ENCODE results near the gene CAPZA2. TPM values are rescaled to one million over a fixed set of nuclear protein-coding genes. Genes with fewer than 3 reads are reported as not detected.
A peak's percentile ranks its signal among the peaks of the same experiment; 100 is the strongest.

The CAPZA2 gene
- total RNA-seq, 1 donor from 2014 or later = 231 TPM

GRCh38 chr7:116871061-116871700 is 8.8 kb downstream of the CAPZA2 start:
- TF ChIP-seq, protein P1, sequence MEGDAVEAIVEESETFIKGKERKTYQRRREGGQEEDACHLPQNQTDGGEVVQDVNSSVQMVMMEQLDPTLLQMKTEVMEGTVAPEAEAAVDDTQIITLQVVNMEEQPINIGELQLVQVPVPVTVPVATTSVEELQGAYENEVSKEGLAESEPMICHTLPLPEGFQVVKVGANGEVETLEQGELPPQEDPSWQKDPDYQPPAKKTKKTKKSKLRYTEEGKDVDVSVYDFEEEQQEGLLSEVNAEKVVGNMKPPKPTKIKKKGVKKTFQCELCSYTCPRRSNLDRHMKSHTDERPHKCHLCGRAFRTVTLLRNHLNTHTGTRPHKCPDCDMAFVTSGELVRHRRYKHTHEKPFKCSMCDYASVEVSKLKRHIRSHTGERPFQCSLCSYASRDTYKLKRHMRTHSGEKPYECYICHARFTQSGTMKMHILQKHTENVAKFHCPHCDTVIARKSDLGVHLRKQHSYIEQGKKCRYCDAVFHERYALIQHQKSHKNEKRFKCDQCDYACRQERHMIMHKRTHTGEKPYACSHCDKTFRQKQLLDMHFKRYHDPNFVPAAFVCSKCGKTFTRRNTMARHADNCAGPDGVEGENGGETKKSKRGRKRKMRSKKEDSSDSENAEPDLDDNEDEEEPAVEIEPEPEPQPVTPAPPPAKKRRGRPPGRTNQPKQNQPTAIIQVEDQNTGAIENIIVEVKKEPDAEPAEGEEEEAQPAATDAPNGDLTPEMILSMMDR (IDR thresholded peaks at IDR 0.05) = no peak
- Mint-ChIP-seq H3K4me1 (ENCODE audit: low read depth) (peaks cover 64% of the 10 kb centered on the region), H3K27ac (ENCODE audit: unreplicated experiment) (peak overlapping the region; percentile 62), H3K27me3 (ENCODE audit: low read depth) (no peaks in the 10 kb centered on the region), H3K36me3 (ENCODE audit: low read depth) (no peaks in the 10 kb centered on the region), H3K9me3 (ENCODE audit: low read depth) (no peaks in the 10 kb centered on the region), H3K4me3 (ENCODE audit: unreplicated experiment) (no peak overlapping the region)
- no peak for DNase-seq (ENCODE audit: low spot score)

DNA sequence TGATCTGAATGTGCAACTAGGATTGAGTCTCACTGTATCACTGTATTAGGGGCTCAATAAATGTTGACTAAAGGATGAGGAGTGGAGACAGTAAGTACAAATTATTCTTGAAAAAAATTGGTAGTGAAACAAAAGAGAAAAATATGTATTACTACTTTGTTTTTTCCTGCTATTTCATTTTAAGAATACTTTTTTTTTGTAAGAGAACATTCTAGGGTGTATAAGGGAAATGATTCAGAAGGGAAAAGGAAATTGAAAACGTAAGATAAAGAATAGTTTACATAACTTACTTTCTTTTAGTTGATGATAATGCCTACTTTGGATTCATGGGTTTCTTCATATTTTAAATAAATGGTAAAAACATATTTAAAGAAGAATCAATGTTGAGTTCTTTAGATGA is 9.6 kb downstream of the CAPZA2 start:
- Mint-ChIP-seq H3K4me1 (ENCODE audit: low read depth) (peaks cover 56% of the 10 kb centered on the region), H3K4me3 (ENCODE audit: unreplicated experiment) (no peak overlapping the region), H3K36me3 (ENCODE audit: low read depth) (no peaks in the 10 kb centered on the region), H3K27ac (ENCODE audit: unreplicated experiment) (peak overlapping the region; percentile 62), H3K9me3 (ENCODE audit: low read depth) (no peaks in the 10 kb centered on the region), H3K27me3 (ENCODE audit: low read depth) (no peaks in the 10 kb centered on the region)
- TF ChIP-seq, protein P1 (IDR thresholded peaks at IDR 0.05) = no peak
- DNase-seq (ENCODE audit: low spot score) = no peak

DNA sequence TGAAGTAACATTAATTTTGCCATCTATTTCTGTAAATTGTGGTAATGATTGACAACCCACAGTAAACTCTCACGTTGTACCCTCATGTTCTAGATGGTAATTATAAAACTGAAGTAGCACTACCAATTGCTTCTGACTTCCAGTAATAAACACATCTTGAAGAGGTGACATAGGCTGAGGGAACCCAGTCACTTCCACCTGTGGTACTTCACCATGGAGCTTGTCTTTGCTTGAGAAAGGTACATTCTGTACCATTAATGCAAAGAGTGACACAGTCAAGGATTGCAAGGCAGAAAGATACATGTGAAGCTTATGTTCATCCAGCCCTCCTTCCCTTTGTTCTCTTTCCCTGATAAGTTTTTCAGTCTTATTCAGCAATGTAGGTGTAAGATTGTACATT is 11.2 kb downstream of the CAPZA2 start:
- TF ChIP-seq, protein P1 (IDR thresholded peaks at IDR 0.05) = no peak
- H3K27me3 Mint-ChIP-seq (ENCODE audit: low read depth) = no peaks in the 10 kb centered on the region
- no peak for DNase-seq (ENCODE audit: low spot score)
- no peak overlapping the region for H3K4me3 Mint-ChIP-seq (ENCODE audit: unreplicated experiment)
- no peaks in the 10 kb centered on the region for H3K36me3 Mint-ChIP-seq (ENCODE audit: low read depth)
- H3K27ac Mint-ChIP-seq (ENCODE audit: unreplicated experiment) = no peak overlapping the region
- H3K4me1 Mint-ChIP-seq (ENCODE audit: low read depth) = peaks cover 47% of the 10 kb centered on the region
- no peaks in the 10 kb centered on the region for H3K9me3 Mint-ChIP-seq (ENCODE audit: low read depth)

GRCh38 chr7:116876664-116877442 is 14.5 kb downstream of the CAPZA2 start:
- Mint-ChIP-seq H3K9me3 (ENCODE audit: low read depth) (no peaks in the 10 kb centered on the region), H3K36me3 (ENCODE audit: low read depth) (no peaks in the 10 kb centered on the region), H3K27me3 (ENCODE audit: low read depth) (no peaks in the 10 kb centered on the region), H3K4me3 (ENCODE audit: unreplicated experiment) (no peak overlapping the region), H3K4me1 (ENCODE audit: low read depth) (peaks cover 25% of the 10 kb centered on the region), H3K27ac (ENCODE audit: unreplicated experiment) (no peak overlapping the region)
- TF ChIP-seq, protein P1 (IDR thresholded peaks at IDR 0.05) = no peak
- no peak for DNase-seq (ENCODE audit: low spot score)

GRCh38 chr7:116877443-116878217 is 15.2 kb downstream of the CAPZA2 start:
- Mint-ChIP-seq H3K4me1 (ENCODE audit: low read depth) (peaks cover 22% of the 10 kb centered on the region), H3K36me3 (ENCODE audit: low read depth) (no peaks in the 10 kb centered on the region), H3K9me3 (ENCODE audit: low read depth) (no peaks in the 10 kb centered on the region), H3K4me3 (ENCODE audit: unreplicated experiment) (no peak overlapping the region), H3K27me3 (ENCODE audit: low read depth) (no peaks in the 10 kb centered on the region), H3K27ac (ENCODE audit: unreplicated experiment) (no peak overlapping the region)
- DNase-seq (ENCODE audit: low spot score) = no peak
- TF ChIP-seq, protein P1 (IDR thresholded peaks at IDR 0.05) = no peak

Measured in chondrocyte (in vitro differentiated cells).